Body of pancreas (tissue), 4 donors: ENCODE results near the gene FBXO9.

ENCODE experiments used
- CTCF ChIP-seq, 7 experiments: fragments of 450-650 bp in 4 of 7; fragments of 200-600 bp in 3 of 7; sonication (generic) in 3 of 7; IDR thresholded peaks; one replicate each; pipeline ENCODE4 v1.5.1; 2016 to 2019; ENCODE audit warnings: antibody characterized with exemption in 7 of 7
- POLR2A ChIP-seq, 3 donors: fragments of 450-650 bp; IDR thresholded peaks; one replicate each; pipeline ENCODE4 v1.6.1; 2016; ENCODE audit warnings: antibody characterized with exemption in 3 of 3, mild to moderate bottlenecking in 2 of 3

- TF ChIP-seq CTCF (IDR thresholded peaks at IDR 0.05) (no peak), POLR2A (IDR thresholded peaks at IDR 0.05) (peak; percentile 24 to 73 (median 52))
Measured at GRCh38 chr6:53065266-53066076, at the start of gene FBXO9.
